ENCODE results near the gene SORCS1. TPM values are rescaled to one million over a fixed set of nuclear protein-coding genes. Genes with fewer than 3 reads are reported as not detected.

Gene SORCS1
- total RNA-seq, 1 experiment from 2014 or later = 48.9 TPM

- Histone ChIP-seq H3K4me1 (peaks cover 23% of the 10 kb centered on the region), H3K9me3 (replicated peaks) (no peaks in the 10 kb centered on the region), H3K27me3 (no peaks in the 10 kb centered on the region), H3K27ac (no peak overlapping the region), H3K36me3 (no peaks in the 10 kb centered on the region), H3K4me3 (no peak overlapping the region)
- DNase-seq = peak in 1 of 2 experiments; percentile 51
These were observed 593.1 kb downstream of the SORCS1 start for GRCh38 chr10:106571192-106571946.

- Histone ChIP-seq H3K9me3 (replicated peaks) (no peaks in the 10 kb centered on the region), H3K4me3 (no peak overlapping the region), H3K36me3 (no peaks in the 10 kb centered on the region), H3K4me1 (peaks cover 23% of the 10 kb centered on the region), H3K27me3 (no peaks in the 10 kb centered on the region), H3K27ac (no peak overlapping the region)
- DNase-seq = no peak
These were observed 594.2 kb downstream of the SORCS1 start for GRCh38 chr10:106570268-106570667.

- Histone ChIP-seq H3K4me1 (peaks cover 7% of the 10 kb centered on the region), H3K4me3 (no peak overlapping the region), H3K27ac (no peak overlapping the region), H3K27me3 (no peaks in the 10 kb centered on the region), H3K36me3 (no peaks in the 10 kb centered on the region), H3K9me3 (replicated peaks) (no peaks in the 10 kb centered on the region)
- DNase-seq = no peak
These were observed 596.9 kb downstream of the SORCS1 start for GRCh38 chr10:106567629-106568028.

- no peaks in the 10 kb centered on the region for H3K27me3 ChIP-seq
- no peak overlapping the region for H3K4me3 ChIP-seq
- H3K27ac ChIP-seq = no peak overlapping the region
- no peaks in the 10 kb centered on the region; the same call in 1 of the 2 replicates for H3K4me1 ChIP-seq
- DNase-seq = peak in 1 of 2 experiments; percentile 28
- H3K9me3 ChIP-seq (replicated peaks) = no peaks in the 10 kb centered on the region
- H3K36me3 ChIP-seq = no peaks in the 10 kb centered on the region
These were observed 597.6 kb downstream of the SORCS1 start for GRCh38 chr10:106566873-106567272.

GRCh38 chr10:106565546-106565945 is 599.0 kb downstream of the SORCS1 start:
- Histone ChIP-seq H3K9me3 (replicated peaks) (no peaks in the 10 kb centered on the region), H3K27me3 (no peaks in the 10 kb centered on the region), H3K27ac (no peak overlapping the region), H3K36me3 (no peaks in the 10 kb centered on the region), H3K4me1 (peaks cover 5% of the 10 kb centered on the region; the same call in 1 of the 2 replicates), H3K4me3 (no peak overlapping the region)
- no peak for DNase-seq

- no peaks in the 10 kb centered on the region for H3K9me3 ChIP-seq (replicated peaks)
- H3K27me3 ChIP-seq = no peaks in the 10 kb centered on the region
- DNase-seq = no peak
- H3K4me3 ChIP-seq = no peak overlapping the region
- no peak overlapping the region for H3K27ac ChIP-seq
- no peaks in the 10 kb centered on the region for H3K36me3 ChIP-seq
- H3K4me1 ChIP-seq = peaks cover 8% of the 10 kb centered on the region; the same call in 1 of the 2 replicates
These were observed 601.1 kb downstream of the SORCS1 start for GRCh38 chr10:106563384-106563783.

- no peak for DNase-seq
- H3K27me3 ChIP-seq = no peaks in the 10 kb centered on the region
- H3K36me3 ChIP-seq = no peaks in the 10 kb centered on the region
- peaks cover 24% of the 10 kb centered on the region for H3K4me1 ChIP-seq
- H3K27ac ChIP-seq = no peak overlapping the region
- H3K4me3 ChIP-seq = no peak overlapping the region
- no peaks in the 10 kb centered on the region for H3K9me3 ChIP-seq (replicated peaks)
These were observed 603.4 kb downstream of the SORCS1 start for GRCh38 chr10:106560925-106561640.

- Histone ChIP-seq H3K36me3 (no peaks in the 10 kb centered on the region), H3K27ac (no peak overlapping the region), H3K9me3 (replicated peaks) (no peaks in the 10 kb centered on the region), H3K4me1 (peaks cover 34% of the 10 kb centered on the region), H3K4me3 (no peak overlapping the region), H3K27me3 (no peaks in the 10 kb centered on the region)
- no peak for DNase-seq
These were observed 605.1 kb downstream of the SORCS1 start for GRCh38 chr10:106559442-106559841.

- DNase-seq = peak in 1 of 2 experiments; percentile 39
- Histone ChIP-seq H3K9me3 (replicated peaks) (no peaks in the 10 kb centered on the region), H3K27me3 (no peaks in the 10 kb centered on the region), H3K27ac (peak overlapping the region; percentile 10; the same call in 1 of the 2 replicates), H3K36me3 (no peaks in the 10 kb centered on the region), H3K4me3 (no peak overlapping the region), H3K4me1 (peaks cover 36% of the 10 kb centered on the region)
These were observed 606.4 kb downstream of the SORCS1 start for GRCh38 chr10:106557951-106558733.

- H3K27ac ChIP-seq = no peak overlapping the region; the same call in 1 of the 2 replicates
- no peak for DNase-seq
- no peaks in the 10 kb centered on the region for H3K27me3 ChIP-seq
- no peaks in the 10 kb centered on the region for H3K9me3 ChIP-seq (replicated peaks)
- H3K36me3 ChIP-seq = no peaks in the 10 kb centered on the region
- peaks cover 36% of the 10 kb centered on the region for H3K4me1 ChIP-seq
- no peak overlapping the region for H3K4me3 ChIP-seq
These were observed 607.5 kb downstream of the SORCS1 start for GRCh38 chr10:106557053-106557452.

GRCh38 chr10:106555599-106555998 is 608.9 kb downstream of the SORCS1 start:
- no peak overlapping the region for H3K27ac ChIP-seq
- no peaks in the 10 kb centered on the region for H3K36me3 ChIP-seq
- no peak for DNase-seq
- H3K4me1 ChIP-seq = peaks cover 31% of the 10 kb centered on the region
- H3K4me3 ChIP-seq = no peak overlapping the region
- H3K9me3 ChIP-seq (replicated peaks) = no peaks in the 10 kb centered on the region
- H3K27me3 ChIP-seq = no peaks in the 10 kb centered on the region

GRCh38 chr10:106551501-106552062 is 612.9 kb downstream of the SORCS1 start:
- DNase-seq = no peak
- Histone ChIP-seq H3K4me3 (no peak overlapping the region), H3K27me3 (no peaks in the 10 kb centered on the region), H3K36me3 (no peaks in the 10 kb centered on the region), H3K27ac (no peak overlapping the region), H3K9me3 (replicated peaks) (no peaks in the 10 kb centered on the region), H3K4me1 (peaks cover 44% of the 10 kb centered on the region)

- Histone ChIP-seq H3K9me3 (replicated peaks) (no peaks in the 10 kb centered on the region), H3K27me3 (no peaks in the 10 kb centered on the region), H3K27ac (peak overlapping the region; percentile 83), H3K36me3 (no peaks in the 10 kb centered on the region), H3K4me1 (peaks cover 32% of the 10 kb centered on the region), H3K4me3 (no peak overlapping the region)
- DNase-seq = peak in 1 of 2 experiments; percentile 44
These were observed 615.7 kb downstream of the SORCS1 start for GRCh38 chr10:106548832-106549231.

- H3K9me3 ChIP-seq (replicated peaks) = no peaks in the 10 kb centered on the region
These were observed 617.4 kb downstream of the SORCS1 start for GRCh38 chr10:106547047-106547635.

More at GRCh38 chr10:106547047-106547635, 617.4 kb downstream of the SORCS1 start:
- peaks cover 32% of the 10 kb centered on the region for H3K4me1 ChIP-seq
- no peaks in the 10 kb centered on the region for H3K27me3 ChIP-seq
- H3K36me3 ChIP-seq = no peaks in the 10 kb centered on the region
- no peak overlapping the region for H3K4me3 ChIP-seq
- peak overlapping the region; percentile 83 for H3K27ac ChIP-seq
- peak; percentile 44 to 85 for DNase-seq

All from SJCRH30 (cell line).